AG10803 (cell line): ENCODE measurements around the gene INVS.

Experiments used
- DNase-seq: peaks from one replicate; pipeline ENCODE4 v3.0.0; 2010; ENCODE audit warnings: low read depth
- H3K4me3 ChIP-seq: 2 replicates; pipeline ENCODE4 v1.5.1; 2011; ENCODE audit warnings: mild to moderate bottlenecking, low read length, control low read depth
- CTCF ChIP-seq: conservative IDR thresholded peaks from 2 replicates; pipeline ENCODE4 v1.5.1; 2011; ENCODE audit warnings: mild to moderate bottlenecking, low read length, control low read depth, inconsistent platforms

INVS gene

GRCh38 chr9:100098046-100098886, 777 bp upstream of the INVS start:
- H3K4me3 ChIP-seq: peak overlapping the region; percentile 99
- DNase-seq: peak; percentile 35
- no peak for TF ChIP-seq CTCF

- DNase-seq: no peak
- TF ChIP-seq CTCF: no peak
- peak overlapping the region; percentile 99 for H3K4me3 ChIP-seq
Observed at GRCh38 chr9:100099722-100100042, 639 bp downstream of the INVS start.

GRCh38 chr9:100100146-100100667, 1.2 kb downstream of the INVS start:
- no peak for DNase-seq
- no peak for TF ChIP-seq CTCF
- peak overlapping the region; percentile 99 for H3K4me3 ChIP-seq

- H3K4me3 ChIP-seq: no peak overlapping the region
- DNase-seq: no peak
- TF ChIP-seq CTCF: no peak
Observed at GRCh38 chr9:100101608-100102007, 2.6 kb downstream of the INVS start.

- TF ChIP-seq CTCF: no peak
- no peak overlapping the region for H3K4me3 ChIP-seq
- peak; percentile 12 for DNase-seq
Observed at GRCh38 chr9:100104314-100104713, 5.3 kb downstream of the INVS start.

- DNase-seq: no peak
- TF ChIP-seq CTCF: no peak
- H3K4me3 ChIP-seq: no peak overlapping the region
Observed at GRCh38 chr9:100105861-100106260, 6.8 kb downstream of the INVS start.

- no peak overlapping the region for H3K4me3 ChIP-seq
- no peak for TF ChIP-seq CTCF
- no peak for DNase-seq
Observed at GRCh38 chr9:100106616-100107015, 7.6 kb downstream of the INVS start.
